NT2/D1 (cell line): ENCODE measurements around the gene SGPL1.

ENCODE experiments used
- DNase-seq: peaks from one replicate; pipeline ENCODE4 v3.0.0-alpha.2; 2011; ENCODE audit warnings: low read depth, low spot score
- H3K27me3 ChIP-seq: 2 replicates; pipeline ENCODE4 v1.6.0; 2011; ENCODE audit warnings: mild to moderate bottlenecking; ENCODE audit not compliant: insufficient read length, insufficient read depth
- H3K36me3 ChIP-seq: 2 replicates; pipeline ENCODE4 v1.6.1; 2011; ENCODE audit warnings: mild to moderate bottlenecking, low read length, mixed read lengths; ENCODE audit not compliant: insufficient read depth, insufficient read length
- H3K4me1 ChIP-seq: 2 replicates; pipeline ENCODE4 v1.5.1; 2011; ENCODE audit not compliant: insufficient read depth, insufficient read length
- H3K4me3 ChIP-seq: 2 replicates; pipeline ENCODE4 v1.5.1; 2011; ENCODE audit warnings: low read depth; ENCODE audit not compliant: insufficient read length
- H3K9ac ChIP-seq: 2 replicates; pipeline ENCODE4 v1.6.0; 2011; ENCODE audit warnings: low read depth; ENCODE audit not compliant: insufficient read length
- H3K9me3 ChIP-seq: 2 replicates; pipeline ENCODE4 v1.5.1; 2011; ENCODE audit warnings: mild to moderate bottlenecking, low read length; ENCODE audit not compliant: insufficient read depth
- SUZ12 ChIP-seq: IDR thresholded peaks from 2 replicates; pipeline ENCODE4 v1.6.1; 2011; ENCODE audit not compliant: insufficient read length, insufficient read depth; ENCODE audit errors: extremely low read depth
- YY1 ChIP-seq: IDR thresholded peaks from 2 replicates; pipeline ENCODE4 v1.6.1; 2011; ENCODE audit not compliant: insufficient read length, insufficient read depth
- ZNF274 ChIP-seq: IDR thresholded peaks from 2 replicates; pipeline ENCODE4 v1.6.1; 2011; ENCODE audit warnings: mild to moderate bottlenecking, low read depth, low read length

SGPL1 gene

GRCh38 chr10:70906953-70907636, 91.3 kb downstream of the SGPL1 start:
- no peaks in the 10 kb centered on the region for H3K27me3 ChIP-seq
- no peak for TF ChIP-seq ZNF274
- no peak for TF ChIP-seq SUZ12
- TF ChIP-seq YY1, result no peak
- no peak overlapping the region for H3K4me3 ChIP-seq
- no peak overlapping the region for H3K9ac ChIP-seq
- no peaks in the 10 kb centered on the region; the same call in 1 of the 2 replicates for H3K9me3 ChIP-seq
- H3K4me1 ChIP-seq, result peaks cover 5% of the 10 kb centered on the region
- no peak for DNase-seq
- no peaks in the 10 kb centered on the region for H3K36me3 ChIP-seq

- Histone ChIP-seq H3K4me1 (peaks cover 5% of the 10 kb centered on the region), H3K9ac (no peak overlapping the region), H3K36me3 (no peaks in the 10 kb centered on the region), H3K27me3 (no peaks in the 10 kb centered on the region), H3K9me3 (peaks cover 6% of the 10 kb centered on the region; the same call in 1 of the 2 replicates), H3K4me3 (no peak overlapping the region)
- no peak for TF ChIP-seq SUZ12
- no peak for TF ChIP-seq YY1
- TF ChIP-seq ZNF274, result no peak
- DNase-seq, result no peak
These were observed 92.1 kb downstream of the SGPL1 start for GRCh38 chr10:70907637-70908405.

DNA sequence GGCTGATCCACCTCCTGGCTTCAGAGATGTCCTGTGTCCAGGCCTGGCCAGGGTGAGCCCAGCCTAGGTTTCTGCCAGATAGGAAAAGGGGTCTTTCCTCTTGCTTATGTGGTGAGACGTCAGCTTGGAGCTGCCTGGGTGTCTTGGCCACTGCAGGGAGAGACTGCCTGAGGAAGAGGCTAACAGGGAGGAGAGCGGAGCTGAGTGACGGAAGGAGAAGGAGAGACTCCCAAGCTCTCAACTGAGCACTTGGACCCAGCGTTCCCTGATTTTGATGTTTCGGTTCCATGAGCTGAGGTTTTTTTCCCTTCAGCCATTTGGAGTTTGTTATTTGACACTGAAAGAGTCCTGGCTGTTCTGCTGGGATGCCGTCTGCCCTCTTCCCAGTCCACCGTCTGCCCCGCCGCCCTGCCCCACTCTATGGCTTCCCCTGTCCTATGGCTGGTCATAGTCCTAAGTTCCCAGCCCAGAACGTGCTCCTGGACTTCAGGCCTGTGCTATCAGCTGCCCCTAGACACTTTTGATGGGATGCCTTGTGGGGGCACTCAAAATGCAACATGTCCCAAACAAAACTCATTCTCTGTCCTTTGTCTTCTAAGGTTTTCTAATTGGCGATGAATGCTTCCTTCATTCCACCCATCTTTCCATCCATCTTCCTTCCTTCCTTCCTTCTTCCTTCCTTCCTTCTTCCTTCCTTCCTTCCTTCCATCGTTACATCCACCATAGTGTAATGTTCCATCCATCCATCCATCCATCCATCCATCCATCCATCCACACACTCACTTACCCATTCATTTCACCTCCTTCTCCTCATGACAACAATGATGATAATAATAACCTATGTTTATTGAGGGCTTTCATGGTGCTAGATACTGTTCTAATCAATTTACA, 92.9 kb downstream of the SGPL1 start:
- no peak for TF ChIP-seq SUZ12
- no peak for TF ChIP-seq ZNF274
- no peak overlapping the region for H3K4me3 ChIP-seq
- H3K27me3 ChIP-seq, result no peaks in the 10 kb centered on the region
- H3K36me3 ChIP-seq, result no peaks in the 10 kb centered on the region
- H3K9ac ChIP-seq, result no peak overlapping the region
- peaks cover 2% of the 10 kb centered on the region for H3K4me1 ChIP-seq
- no peak for DNase-seq
- peaks cover 6% of the 10 kb centered on the region; the same call in 1 of the 2 replicates for H3K9me3 ChIP-seq

DNA sequence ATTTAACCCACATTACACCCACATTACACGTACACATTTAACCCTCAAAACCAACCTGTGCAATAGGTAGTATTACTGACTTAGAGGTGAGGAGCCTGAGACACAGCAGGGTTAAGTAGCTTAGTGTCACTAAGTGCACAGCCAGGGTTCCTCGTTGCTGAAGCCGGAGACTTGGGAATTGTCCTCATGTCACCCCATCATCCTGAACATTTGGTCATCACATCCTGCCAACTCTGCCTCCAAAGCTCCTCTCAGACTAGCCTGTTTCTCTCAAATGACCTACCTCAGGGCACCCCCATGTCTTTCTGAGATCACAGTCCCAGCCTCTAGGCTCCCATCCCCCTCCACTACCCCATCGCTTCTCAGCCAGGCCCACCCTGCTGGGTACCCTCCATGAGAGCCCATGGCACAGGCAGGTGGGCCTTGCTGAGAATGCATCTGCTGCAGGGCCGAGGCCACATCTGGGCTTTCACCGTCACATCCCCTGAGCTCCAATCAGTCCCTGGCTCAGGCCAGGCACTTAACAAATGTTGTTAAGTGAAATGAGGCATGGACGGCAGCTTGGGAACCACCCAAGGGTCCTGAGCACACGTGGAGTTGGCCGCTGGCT, 93.7 kb downstream of the SGPL1 start:
- TF ChIP-seq YY1 (no peak), ZNF274 (no peak), SUZ12 (no peak)

DNA sequence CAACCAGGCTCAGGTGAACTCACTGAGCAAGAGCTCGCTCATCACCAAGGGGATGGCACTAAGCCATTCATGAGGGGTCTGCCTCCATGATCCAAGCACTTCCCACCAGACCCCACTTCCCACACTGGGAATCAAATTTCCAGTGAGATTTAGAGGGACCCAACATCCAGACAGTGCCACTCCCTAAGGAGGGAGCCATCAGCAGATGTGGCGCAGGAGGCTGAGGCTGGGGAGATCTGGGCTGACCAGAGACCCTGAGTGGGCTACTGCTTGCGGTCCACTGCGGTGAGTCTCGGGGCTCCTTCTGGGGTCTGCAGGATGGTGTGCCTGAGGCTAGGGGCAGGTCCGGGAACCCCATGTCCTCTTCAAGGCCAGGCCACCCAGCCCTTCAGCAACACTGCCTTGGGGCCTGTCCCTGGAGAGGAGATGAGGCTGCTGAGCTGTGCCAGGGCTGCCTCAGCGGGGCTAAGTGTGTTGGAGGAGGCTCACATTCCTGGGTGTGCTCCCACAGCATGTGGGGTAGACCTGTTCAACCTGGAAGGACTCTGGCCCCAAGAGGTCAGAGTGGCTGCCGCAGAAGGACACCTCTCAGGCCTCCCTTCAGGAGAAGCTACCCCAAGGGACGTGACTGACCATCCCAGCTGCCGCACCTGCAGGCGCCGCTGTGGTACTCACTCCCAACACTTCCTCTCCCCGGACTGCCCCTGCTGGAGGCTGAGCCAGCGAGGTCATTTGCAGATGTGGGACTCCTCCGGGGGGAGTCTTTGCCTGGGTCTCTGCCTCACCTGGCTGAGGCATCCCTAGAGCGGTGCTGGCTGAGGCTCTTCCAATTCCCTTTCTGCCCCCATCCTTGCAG, 95.0 kb downstream of the SGPL1 start:
- Histone ChIP-seq H3K27me3 (no peaks in the 10 kb centered on the region), H3K4me1 (no peaks in the 10 kb centered on the region), H3K36me3 (no peaks in the 10 kb centered on the region), H3K9me3 (peaks cover 6% of the 10 kb centered on the region; the same call in 1 of the 2 replicates), H3K4me3 (no peak overlapping the region), H3K9ac (no peak overlapping the region)
- DNase-seq, result no peak
- TF ChIP-seq ZNF274 (no peak), YY1 (no peak), SUZ12 (no peak)

More for the DNA sequence above, 93.7 kb downstream of the SGPL1 start:
- H3K9me3 ChIP-seq, result peaks cover 6% of the 10 kb centered on the region; the same call in 1 of the 2 replicates
- DNase-seq, result no peak
- H3K4me1 ChIP-seq, result peaks cover 2% of the 10 kb centered on the region
- no peak overlapping the region for H3K9ac ChIP-seq
- H3K4me3 ChIP-seq, result no peak overlapping the region
- H3K36me3 ChIP-seq, result no peaks in the 10 kb centered on the region
- no peaks in the 10 kb centered on the region for H3K27me3 ChIP-seq

- no peak overlapping the region for H3K4me3 ChIP-seq
- peaks cover 6% of the 10 kb centered on the region; the same call in 1 of the 2 replicates for H3K9me3 ChIP-seq
- no peak overlapping the region for H3K9ac ChIP-seq
- no peaks in the 10 kb centered on the region for H3K36me3 ChIP-seq
- TF ChIP-seq SUZ12 (no peak), ZNF274 (no peak), YY1 (no peak)
- DNase-seq, result no peak
- no peaks in the 10 kb centered on the region for H3K27me3 ChIP-seq
- H3K4me1 ChIP-seq, result no peaks in the 10 kb centered on the region
These were observed 95.6 kb downstream of the SGPL1 start for GRCh38 chr10:70911386-70911785.
